SK-N-SH treated with all-trans-retinoic acid at 6 μM for 48 hours (cell line): Measurements from ENCODE around the gene ADAM21.
"Not testable (repeated sequence)": the region's sequence is repeated elsewhere in the genome, so short reads cannot be mapped to it uniquely, and the experiment has no call there.

Source experiments
- ATAC-seq: fragments of 200-7000 bp; cut with Tn5 transposase; 3 replicates; pipeline ENCODE4 v1.9.1; 2020; ENCODE audit warnings: mild to moderate bottlenecking, moderate library complexity
- ARNTL ChIP-seq: fragments of 450-650 bp; formaldehyde crosslinking; IDR thresholded peaks from 2 replicates; pipeline ENCODE4 v1.5.0; 2020; ENCODE audit warnings: low read depth, mild to moderate bottlenecking, moderate library complexity, borderline replicate concordance
- BACH2 ChIP-seq: fragments of 250-450 bp; sonication (Bioruptor Pico); IDR thresholded peaks from 2 replicates; pipeline ENCODE4 v1.9.0; 2021; ENCODE audit warnings: mild to moderate bottlenecking, borderline replicate concordance
- CSDC2 ChIP-seq: fragments of 250-450 bp; sonication (Bioruptor Pico); IDR thresholded peaks from 2 replicates; pipeline ENCODE4 v1.5.0; 2020; ENCODE audit warnings: mild to moderate bottlenecking, moderate library complexity
- GLIS3 ChIP-seq: fragments of 250-450 bp; sonication (Bioruptor Pico); IDR thresholded peaks from 2 replicates; pipeline ENCODE4 v1.5.0; 2020; ENCODE audit warnings: mild to moderate bottlenecking, moderate library complexity
- ISL1 ChIP-seq: fragments of 250-450 bp; sonication (Bioruptor Pico); IDR thresholded peaks from 2 replicates; pipeline ENCODE4 v2.1.2; 2022; ENCODE audit warnings: mild to moderate bottlenecking, moderate library complexity
- OSR1 ChIP-seq: fragments of 250-450 bp; sonication (Bioruptor Pico); IDR thresholded peaks from 2 replicates; pipeline ENCODE4 v1.8.0; 2022; ENCODE audit warnings: moderate library complexity, mild to moderate bottlenecking, inconsistent platforms
- PPARA ChIP-seq: fragments of 250-450 bp; sonication (Bioruptor Pico); IDR thresholded peaks from 2 replicates; pipeline ENCODE4 v1.5.0; 2020; ENCODE audit warnings: mild to moderate bottlenecking, borderline replicate concordance
- RARB ChIP-seq: fragments of 250-450 bp; sonication (Bioruptor Pico); IDR thresholded peaks from 2 replicates; pipeline ENCODE4 v1.8.0; 2021; ENCODE audit warnings: mild to moderate bottlenecking, moderate library complexity
- TOX ChIP-seq: fragments of 250-450 bp; sonication (Bioruptor Pico); IDR thresholded peaks from 2 replicates; pipeline ENCODE4 v1.8.0; 2021; ENCODE audit warnings: mild to moderate bottlenecking, moderate library complexity, borderline replicate concordance
- TSHZ2 ChIP-seq: fragments of 250-450 bp; sonication (Bioruptor Pico); IDR thresholded peaks from 2 replicates; pipeline ENCODE4 v1.5.0; 2020; ENCODE audit warnings: mild to moderate bottlenecking, moderate library complexity
- ZNF565 ChIP-seq: fragments of 450-650 bp; formaldehyde crosslinking; conservative IDR thresholded peaks from 2 replicates; pipeline ENCODE4 v1.5.0; 2020; ENCODE audit warnings: low read depth, mild to moderate bottlenecking, moderate library complexity
- ZNF70 ChIP-seq: fragments of 450-650 bp; formaldehyde crosslinking; IDR thresholded peaks from 2 replicates; pipeline ENCODE4 v1.5.0; 2020; ENCODE audit warnings: mild to moderate bottlenecking, moderate library complexity
- ZNF8 ChIP-seq: fragments of 450-650 bp; formaldehyde crosslinking; IDR thresholded peaks from 2 replicates; pipeline ENCODE4 v1.5.0; 2020; ENCODE audit warnings: mild to moderate bottlenecking, moderate library complexity
- TF ChIP-seq, protein P1 (sequence below): fragments of 250-450 bp; sonication (Bioruptor Pico); IDR thresholded peaks from 2 replicates; pipeline ENCODE4 v1.5.1; 2020; ENCODE audit warnings: low read depth, mild to moderate bottlenecking, moderate library complexity
- TF ChIP-seq, protein P2 (sequence below): fragments of 250-450 bp; sonication (Bioruptor Pico); IDR thresholded peaks from 2 replicates; pipeline ENCODE4 v1.8.0; 2020; ENCODE audit warnings: mild to moderate bottlenecking, moderate library complexity, borderline replicate concordance
- TF ChIP-seq, protein P3 (sequence below): fragments of 250-450 bp; sonication (Bioruptor Pico); IDR thresholded peaks from 2 replicates; pipeline ENCODE4 v1.5.1; 2021; ENCODE audit warnings: mild to moderate bottlenecking, moderate library complexity

ADAM21 gene

GRCh38 chr14:70422538-70422937 is 29.4 kb upstream of the ADAM21 start:
- ATAC-seq = no peak
- TF ChIP-seq OSR1 (CRISPR knock-in tag) (no peak), TSHZ2 (no peak), GLIS3 (CRISPR knock-in tag) (no peak), BACH2 (CRISPR knock-in tag) (no peak), ARNTL (CRISPR knock-in tag) (no peak)
- TF ChIP-seq, protein P1, sequence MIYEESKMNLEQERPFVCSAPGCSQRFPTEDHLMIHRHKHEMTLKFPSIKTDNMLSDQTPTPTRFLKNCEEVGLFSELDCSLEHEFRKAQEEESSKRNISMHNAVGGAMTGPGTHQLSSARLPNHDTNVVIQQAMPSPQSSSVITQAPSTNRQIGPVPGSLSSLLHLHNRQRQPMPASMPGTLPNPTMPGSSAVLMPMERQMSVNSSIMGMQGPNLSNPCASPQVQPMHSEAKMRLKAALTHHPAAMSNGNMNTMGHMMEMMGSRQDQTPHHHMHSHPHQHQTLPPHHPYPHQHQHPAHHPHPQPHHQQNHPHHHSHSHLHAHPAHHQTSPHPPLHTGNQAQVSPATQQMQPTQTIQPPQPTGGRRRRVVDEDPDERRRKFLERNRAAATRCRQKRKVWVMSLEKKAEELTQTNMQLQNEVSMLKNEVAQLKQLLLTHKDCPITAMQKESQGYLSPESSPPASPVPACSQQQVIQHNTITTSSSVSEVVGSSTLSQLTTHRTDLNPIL (CRISPR knock-in tag) = no peak
- TF ChIP-seq, protein P2, sequence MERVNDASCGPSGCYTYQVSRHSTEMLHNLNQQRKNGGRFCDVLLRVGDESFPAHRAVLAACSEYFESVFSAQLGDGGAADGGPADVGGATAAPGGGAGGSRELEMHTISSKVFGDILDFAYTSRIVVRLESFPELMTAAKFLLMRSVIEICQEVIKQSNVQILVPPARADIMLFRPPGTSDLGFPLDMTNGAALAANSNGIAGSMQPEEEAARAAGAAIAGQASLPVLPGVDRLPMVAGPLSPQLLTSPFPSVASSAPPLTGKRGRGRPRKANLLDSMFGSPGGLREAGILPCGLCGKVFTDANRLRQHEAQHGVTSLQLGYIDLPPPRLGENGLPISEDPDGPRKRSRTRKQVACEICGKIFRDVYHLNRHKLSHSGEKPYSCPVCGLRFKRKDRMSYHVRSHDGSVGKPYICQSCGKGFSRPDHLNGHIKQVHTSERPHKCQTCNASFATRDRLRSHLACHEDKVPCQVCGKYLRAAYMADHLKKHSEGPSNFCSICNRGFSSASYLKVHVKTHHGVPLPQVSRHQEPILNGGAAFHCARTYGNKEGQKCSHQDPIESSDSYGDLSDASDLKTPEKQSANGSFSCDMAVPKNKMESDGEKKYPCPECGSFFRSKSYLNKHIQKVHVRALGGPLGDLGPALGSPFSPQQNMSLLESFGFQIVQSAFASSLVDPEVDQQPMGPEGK (CRISPR knock-in tag) = no peak

GRCh38 chr14:70425354-70425753 is 26.6 kb upstream of the ADAM21 start:
- no peak for ATAC-seq
- TF ChIP-seq TSHZ2 (no peak), TOX (CRISPR knock-in tag) (no peak), ZNF8 (no peak), BACH2 (CRISPR knock-in tag) (no peak), ARNTL (CRISPR knock-in tag) (no peak), ZNF70 (CRISPR knock-in tag) (no peak), ZNF565 (no peak), RARB (no peak)
- TF ChIP-seq, protein P1 (CRISPR knock-in tag) = no peak
- TF ChIP-seq, protein P3, sequence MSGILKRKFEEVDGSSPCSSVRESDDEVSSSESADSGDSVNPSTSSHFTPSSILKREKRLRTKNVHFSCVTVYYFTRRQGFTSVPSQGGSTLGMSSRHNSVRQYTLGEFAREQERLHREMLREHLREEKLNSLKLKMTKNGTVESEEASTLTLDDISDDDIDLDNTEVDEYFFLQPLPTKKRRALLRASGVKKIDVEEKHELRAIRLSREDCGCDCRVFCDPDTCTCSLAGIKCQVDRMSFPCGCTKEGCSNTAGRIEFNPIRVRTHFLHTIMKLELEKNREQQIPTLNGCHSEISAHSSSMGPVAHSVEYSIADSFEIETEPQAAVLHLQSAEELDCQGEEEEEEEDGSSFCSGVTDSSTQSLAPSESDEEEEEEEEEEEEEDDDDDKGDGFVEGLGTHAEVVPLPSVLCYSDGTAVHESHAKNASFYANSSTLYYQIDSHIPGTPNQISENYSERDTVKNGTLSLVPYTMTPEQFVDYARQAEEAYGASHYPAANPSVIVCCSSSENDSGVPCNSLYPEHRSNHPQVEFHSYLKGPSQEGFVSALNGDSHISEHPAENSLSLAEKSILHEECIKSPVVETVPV (CRISPR knock-in tag) = no peak
- TF ChIP-seq, all 23 proteins: peak for 0

GRCh38 chr14:70426555-70426954 is 25.4 kb upstream of the ADAM21 start:
- not testable (repeated sequence) for ATAC-seq

DNA sequence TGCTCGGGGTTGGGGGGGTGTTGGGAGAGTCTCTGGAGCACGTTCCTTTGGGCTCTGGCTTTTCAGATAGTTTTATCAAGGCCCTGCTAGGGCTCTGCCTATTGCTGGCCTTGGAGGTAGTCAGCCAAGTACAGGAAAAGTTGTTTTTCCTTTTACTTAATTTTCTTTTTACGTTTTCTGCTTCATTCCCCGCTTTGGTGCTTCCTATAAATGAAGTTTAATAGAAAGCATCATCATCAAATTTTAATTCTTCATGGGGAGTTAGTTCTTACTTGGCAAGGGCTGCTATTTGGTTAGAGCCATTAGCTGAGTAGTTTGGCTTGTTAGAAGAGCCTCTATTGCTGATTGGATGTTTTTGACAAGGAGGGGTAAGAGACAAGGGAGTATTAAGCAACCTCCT is 15.1 kb upstream of the ADAM21 start:
- no peak for ATAC-seq
- TF ChIP-seq PPARA (CRISPR knock-in tag) = no peak
- no peak for TF ChIP-seq ISL1 (CRISPR knock-in tag)
- no peak for TF ChIP-seq RARB
- no peak for TF ChIP-seq TOX (CRISPR knock-in tag)
- TF ChIP-seq CSDC2 (CRISPR knock-in tag) = no peak
- TF ChIP-seq ZNF70 (CRISPR knock-in tag) = no peak
- TF ChIP-seq, protein P1 (CRISPR knock-in tag) = no peak
- no peak for TF ChIP-seq BACH2 (CRISPR knock-in tag)
- TF ChIP-seq, protein P3 (CRISPR knock-in tag) = no peak
- no peak for TF ChIP-seq ZNF8
- no peak for TF ChIP-seq ZNF565
